Activated naive CD4-positive, alpha-beta T cell treated with Interleukin-2 at 50 U/mL for 16 hours (primary cell): ENCODE measurements around the gene KRT84.
A peak's percentile ranks its signal among the peaks of the same experiment; 100 is the strongest.

Source experiments
- DNase-seq: peaks from one replicate; pipeline ENCODE4 v3.0.0-alpha.2; 2020

Gene KRT84

GRCh38 chr12:52382854-52383253 lies 2.6 kb downstream of the KRT84 start:
- DNase-seq = no peak

- no peak for DNase-seq
These were observed 4.2 kb downstream of the KRT84 start for GRCh38 chr12:52381206-52381605.

- no peak for DNase-seq
These were observed 5.2 kb downstream of the KRT84 start for GRCh38 chr12:52380271-52380694.

- no peak for DNase-seq
These were observed 5.9 kb downstream of the KRT84 start for GRCh38 chr12:52379536-52379935.

GRCh38 chr12:52378091-52378490 lies 7.4 kb downstream of the KRT84 start:
- no peak for DNase-seq

GRCh38 chr12:52377266-52377665 lies 8.2 kb downstream of the KRT84 start:
- DNase-seq = no peak

- peak; percentile 46 for DNase-seq
These were observed 13.0 kb downstream of the KRT84 start for GRCh38 chr12:52372216-52373154.

GRCh38 chr12:52371716-52372115 lies 13.7 kb downstream of the KRT84 start:
- DNase-seq = no peak

- no peak for DNase-seq
These were observed 14.4 kb downstream of the KRT84 start for GRCh38 chr12:52370926-52371608.

GRCh38 chr12:52369809-52370208 lies 15.6 kb downstream of the KRT84 start:
- no peak for DNase-seq

GRCh38 chr12:52369211-52369610 lies 16.2 kb downstream of the KRT84 start:
- no peak for DNase-seq

GRCh38 chr12:52368508-52368907 lies 16.9 kb downstream of the KRT84 start:
- DNase-seq = no peak

- DNase-seq = no peak
These were observed 17.6 kb downstream of the KRT84 start for GRCh38 chr12:52367876-52368275.

- DNase-seq = no peak
These were observed 18.5 kb downstream of the KRT84 start, which contains the start of gene KRT85 for GRCh38 chr12:52366738-52367485. Gene KRT85 (minus strand): TSS chr12:52367481. CDS start chr12:52367405, 76 bp downstream.

GRCh38 chr12:52364901-52365489 lies 20.5 kb downstream of the KRT84 start:
- DNase-seq = no peak

- no peak for DNase-seq
These were observed 21.4 kb downstream of the KRT84 start for GRCh38 chr12:52364061-52364460.

- DNase-seq = no peak
These were observed 22.3 kb downstream of the KRT84 start for GRCh38 chr12:52363111-52363679.

GRCh38 chr12:52362118-52362726 lies 23.2 kb downstream of the KRT84 start:
- DNase-seq = no peak

- no peak for DNase-seq
These were observed 23.9 kb downstream of the KRT84 start for GRCh38 chr12:52361553-52361952.

- DNase-seq = no peak
These were observed 24.7 kb downstream of the KRT84 start for GRCh38 chr12:52360663-52361271.

- DNase-seq = no peak
These were observed 25.3 kb downstream of the KRT84 start for GRCh38 chr12:52360106-52360662.
